Right kidney (tissue), 1 donor: ENCODE measurements around the gene CHST9.
"Not testable (repeated sequence)": the region's sequence is repeated elsewhere in the genome, so short reads cannot be mapped to it uniquely, and the experiment has no call there.

ENCODE experiments used
- DNase-seq: peaks from one replicate; pipeline ENCODE4 v3.0.0-alpha.2; 2016

Gene CHST9

DNA sequence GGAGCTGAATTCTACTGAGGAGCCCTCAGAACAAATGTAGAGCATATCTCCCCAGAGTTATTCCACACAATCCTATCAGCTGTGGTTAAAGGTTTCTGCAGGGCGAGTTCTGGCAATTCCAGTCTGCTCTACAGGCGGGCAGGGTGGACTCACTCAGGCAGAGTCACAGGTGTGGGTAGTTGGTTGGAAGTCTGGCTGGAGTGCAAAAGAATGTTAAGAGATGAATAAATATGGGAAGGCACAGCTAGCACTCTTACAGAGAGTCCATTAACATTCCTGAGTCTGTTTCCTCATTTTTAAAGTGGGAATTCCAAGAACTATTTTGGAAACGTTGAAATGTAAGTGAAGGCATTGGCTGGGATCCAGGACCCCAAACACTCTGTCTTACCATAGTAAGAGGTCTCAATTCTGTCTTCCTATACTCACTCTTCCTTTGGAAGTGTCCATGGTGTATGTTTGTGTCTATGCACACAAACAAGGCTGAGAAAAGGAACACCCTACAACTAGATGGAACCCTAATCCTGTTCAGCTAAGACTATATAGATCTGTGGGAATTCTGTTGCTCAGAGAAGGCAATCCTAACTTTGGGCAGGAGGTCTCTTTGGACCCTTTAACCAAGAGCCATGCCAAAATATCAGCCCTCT is 256.3 kb downstream of the CHST9 start:
- no peak for DNase-seq

DNA sequence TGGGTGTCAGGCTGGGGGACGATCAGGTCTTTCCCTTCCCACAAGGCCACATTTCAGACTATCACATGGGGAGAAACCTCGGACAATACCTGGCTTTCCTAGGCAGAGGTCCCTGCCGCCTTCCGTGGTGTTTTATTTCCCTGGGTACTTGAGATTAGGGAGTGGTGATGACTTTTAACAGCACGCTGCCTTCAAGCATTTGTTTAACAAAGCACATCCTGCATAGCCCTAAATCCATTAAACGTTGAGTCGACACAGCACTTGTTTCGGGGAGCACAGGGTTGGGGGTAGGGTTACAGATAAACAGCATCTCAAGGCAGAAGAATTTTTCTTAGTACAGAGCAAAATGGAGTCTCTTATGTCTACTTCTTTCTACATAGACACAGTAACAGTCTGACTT is 257.3 kb downstream of the CHST9 start:
- DNase-seq, result not testable (repeated sequence)

DNA sequence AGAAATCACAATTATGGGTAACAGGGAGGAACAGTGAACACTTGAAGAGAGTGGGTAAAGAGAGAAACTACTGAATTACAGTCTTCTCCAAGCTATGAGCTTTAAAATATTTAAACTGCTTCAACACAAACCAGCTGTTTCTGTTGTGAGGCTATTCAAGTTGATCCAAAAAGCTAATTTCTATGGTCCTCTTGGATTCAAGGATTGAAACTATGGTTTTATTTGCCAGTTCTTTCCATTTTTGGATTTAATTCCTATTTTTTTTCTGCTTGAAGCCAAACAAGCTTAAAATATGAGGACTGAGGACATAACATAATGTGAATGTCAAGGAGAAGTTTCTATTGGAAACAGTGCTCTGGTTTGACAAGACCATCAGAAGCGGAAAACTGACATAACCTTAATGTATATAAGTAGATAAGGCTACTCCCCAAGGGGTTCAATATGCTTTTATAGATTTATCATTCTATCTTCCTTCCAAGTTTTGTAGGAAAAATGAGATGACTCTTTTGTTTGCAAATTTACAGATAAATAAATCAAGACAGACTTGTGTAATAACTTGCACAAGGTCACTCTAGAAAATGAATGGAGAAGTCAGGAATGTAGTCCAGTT is 258.9 kb downstream of the CHST9 start:
- no peak for DNase-seq

DNA sequence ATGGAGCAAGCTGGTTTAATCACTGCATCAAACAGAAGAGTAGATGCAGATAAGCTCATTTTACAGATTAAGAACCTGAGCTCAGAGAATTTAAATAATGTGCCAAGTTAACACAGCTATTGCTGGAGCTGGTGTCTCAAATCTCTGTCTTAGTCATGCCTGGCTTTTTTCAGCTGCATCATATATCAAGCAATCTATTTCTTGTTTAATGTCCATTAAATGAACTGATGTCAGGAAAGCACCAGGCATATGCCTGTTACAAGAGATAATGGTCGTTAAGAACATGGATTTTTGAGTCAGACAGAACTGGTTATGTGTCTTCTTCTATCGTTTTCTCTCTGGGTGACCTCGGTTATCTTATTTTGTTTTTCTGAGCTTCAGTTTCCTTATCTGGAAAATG is 259.8 kb downstream of the CHST9 start:
- no peak for DNase-seq

DNA sequence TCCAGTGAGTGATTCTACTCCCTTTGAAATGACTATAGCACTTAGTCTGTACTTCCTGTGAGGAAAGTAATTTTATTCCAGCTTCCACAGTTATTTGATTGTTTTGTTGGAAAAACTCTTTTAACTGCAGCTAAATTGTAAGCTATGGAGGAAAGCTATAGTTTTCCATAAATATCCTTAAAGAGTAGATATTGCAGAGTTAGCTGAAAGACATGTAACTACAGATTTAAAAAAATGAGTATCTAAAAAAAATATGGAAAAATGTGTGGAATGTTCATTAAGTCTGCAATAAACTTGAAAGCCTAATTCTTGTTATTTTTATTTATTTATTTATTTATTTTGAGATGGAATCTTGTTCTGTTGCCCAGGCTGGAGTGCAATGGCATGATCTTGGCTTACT is 262.8 kb downstream of the CHST9 start:
- no peak for DNase-seq

DNA sequence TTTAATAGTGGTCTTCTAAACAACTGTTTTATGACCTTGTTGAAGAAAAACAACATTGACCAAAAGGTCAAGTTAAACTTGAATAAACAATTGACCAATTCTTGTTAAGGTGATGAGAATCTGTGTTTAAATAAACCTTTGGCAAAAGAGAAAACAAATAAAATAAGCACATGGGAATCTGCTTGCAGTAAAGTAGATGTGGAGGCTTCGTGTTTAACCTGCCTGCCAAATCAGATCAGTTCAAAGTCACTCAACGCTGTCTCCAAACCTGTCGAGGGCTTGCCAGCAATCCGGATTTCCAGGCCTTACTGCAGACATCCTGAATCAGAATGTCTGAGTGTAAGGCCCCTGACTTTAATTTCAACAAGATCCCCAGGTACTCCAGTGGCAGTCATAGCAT is 264.5 kb downstream of the CHST9 start:
- DNase-seq, result no peak

DNA sequence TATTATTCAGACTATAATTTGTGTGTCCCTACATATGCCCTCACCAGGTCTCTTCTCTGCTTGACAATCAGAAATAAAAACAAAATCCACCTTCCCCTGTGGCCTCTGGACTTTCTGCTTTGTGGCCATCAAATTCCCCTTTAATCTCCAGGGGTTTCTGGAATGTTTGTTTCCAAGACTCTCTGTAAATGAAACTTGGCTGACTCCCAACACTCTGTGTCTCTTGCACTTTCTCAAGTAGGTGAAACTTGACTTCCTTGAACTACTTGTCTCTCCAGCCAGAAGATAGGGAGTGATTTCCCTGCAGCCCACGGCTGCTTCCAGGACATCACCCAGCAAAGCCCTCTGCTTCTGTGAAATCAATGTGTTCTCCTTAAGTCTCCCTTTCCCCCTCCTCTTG is 265.5 kb downstream of the CHST9 start:
- DNase-seq, result peak; percentile 30

DNA sequence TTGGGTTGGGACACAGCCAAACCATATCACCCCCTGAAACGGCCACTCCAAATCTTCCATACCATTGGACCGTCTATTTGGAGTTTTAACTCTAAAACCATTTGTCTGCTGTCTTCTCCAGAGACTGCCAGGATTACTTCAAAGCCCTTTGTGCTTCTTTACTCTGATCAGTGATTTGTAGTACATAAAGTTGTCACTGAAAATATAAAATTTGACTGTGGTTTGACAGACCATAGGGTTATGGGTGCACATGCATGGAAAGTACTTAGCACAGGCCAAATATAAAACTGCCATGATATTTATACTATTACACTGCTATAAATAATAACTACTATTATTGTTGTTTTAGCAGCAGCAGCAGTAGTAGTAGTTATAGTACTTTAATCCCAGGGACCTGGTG is 265.9 kb downstream of the CHST9 start:
- peak; percentile 25 for DNase-seq

DNA sequence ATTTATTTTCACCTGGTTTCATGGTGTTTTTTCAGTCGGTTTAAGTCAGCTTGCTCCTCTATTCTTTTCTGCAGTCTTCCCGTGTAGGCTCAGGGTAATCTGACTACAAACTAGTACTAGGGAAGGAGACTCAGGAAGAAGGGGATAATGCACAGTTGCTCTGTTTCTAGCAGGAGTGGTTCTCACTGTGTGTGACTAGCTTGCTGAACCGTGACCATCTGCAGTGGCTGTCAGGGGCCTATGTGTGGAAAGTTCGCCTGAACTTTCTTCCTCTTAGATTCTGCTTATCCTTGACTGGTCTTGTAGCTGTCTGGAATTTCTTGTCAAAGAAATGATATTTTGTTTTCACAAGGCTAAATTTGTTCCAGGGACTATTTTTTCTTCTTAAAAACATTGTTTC is 273.3 kb downstream of the CHST9 start:
- no peak for DNase-seq

DNA sequence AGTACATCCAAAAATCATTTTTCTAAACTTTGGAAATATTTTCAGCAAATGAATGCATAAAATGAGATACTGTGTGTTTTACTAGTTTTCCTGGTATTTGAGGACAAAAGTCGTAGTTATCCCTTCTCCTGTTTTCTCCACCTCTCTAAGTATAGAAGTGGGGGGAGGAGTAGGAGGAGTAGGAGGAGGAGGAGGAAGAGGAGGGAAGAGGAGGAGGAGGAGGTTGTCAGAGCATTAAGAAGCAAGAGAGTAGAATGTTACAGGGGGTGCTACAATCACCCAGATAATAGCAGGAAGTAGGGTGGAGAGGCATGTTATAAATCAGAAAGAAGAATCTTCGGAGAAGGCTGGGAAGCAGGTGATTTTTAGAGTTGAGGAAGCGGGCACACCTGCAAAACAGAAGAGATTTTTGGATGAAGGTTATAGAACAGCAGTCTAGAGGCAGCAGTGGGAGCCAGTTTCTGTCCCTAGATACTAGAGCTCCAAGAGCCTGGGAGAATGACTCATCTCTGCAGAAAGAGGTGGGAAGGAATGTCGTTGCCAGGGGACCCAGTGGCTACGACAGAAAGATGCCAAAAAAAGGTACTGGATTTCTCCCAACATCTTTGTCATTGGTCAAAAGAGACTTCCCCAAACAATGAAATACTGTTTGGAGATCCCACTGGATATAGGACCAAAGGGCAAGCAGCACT is 275.4 kb downstream of the CHST9 start:
- no peak for DNase-seq

DNA sequence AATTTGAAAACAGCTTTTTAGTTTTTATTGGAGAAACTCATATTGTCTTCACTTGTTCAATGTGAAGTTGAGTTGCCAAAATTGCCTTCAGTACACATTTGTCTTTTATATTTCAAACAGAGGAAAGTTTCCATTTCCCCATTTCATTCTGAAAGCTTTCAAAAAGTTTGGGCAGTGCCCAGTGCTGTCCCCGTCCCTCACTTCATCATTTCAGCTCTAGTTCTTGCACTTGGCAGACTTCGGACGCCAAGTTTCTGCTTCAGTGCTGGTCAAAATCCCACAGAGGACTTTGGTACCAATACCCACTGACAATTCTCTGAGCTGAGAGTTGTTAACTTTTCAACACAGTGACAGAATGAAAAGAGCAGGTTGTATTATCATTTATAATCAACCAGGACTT is 276.2 kb downstream of the CHST9 start:
- DNase-seq, result no peak

DNA sequence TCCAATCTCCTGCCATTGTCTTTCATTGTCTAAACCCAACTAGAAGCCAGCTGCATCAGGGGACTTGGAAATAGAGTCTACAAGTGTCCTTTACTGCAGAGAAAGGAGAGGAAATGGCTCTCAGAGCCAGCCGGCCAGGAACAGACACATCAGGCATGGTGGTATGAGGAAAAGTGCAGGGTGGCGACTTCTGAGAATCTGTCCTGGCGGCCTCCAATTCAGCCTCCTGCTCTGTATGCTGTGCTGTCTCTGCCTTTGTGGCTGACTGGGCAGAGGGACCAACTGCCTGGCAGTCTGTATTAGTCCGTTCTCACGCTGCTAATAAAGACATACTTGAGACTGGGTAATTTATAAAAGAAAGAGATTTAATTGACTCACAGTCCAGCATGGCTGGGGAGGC is 282.8 kb downstream of the CHST9 start:
- no peak for DNase-seq

DNA sequence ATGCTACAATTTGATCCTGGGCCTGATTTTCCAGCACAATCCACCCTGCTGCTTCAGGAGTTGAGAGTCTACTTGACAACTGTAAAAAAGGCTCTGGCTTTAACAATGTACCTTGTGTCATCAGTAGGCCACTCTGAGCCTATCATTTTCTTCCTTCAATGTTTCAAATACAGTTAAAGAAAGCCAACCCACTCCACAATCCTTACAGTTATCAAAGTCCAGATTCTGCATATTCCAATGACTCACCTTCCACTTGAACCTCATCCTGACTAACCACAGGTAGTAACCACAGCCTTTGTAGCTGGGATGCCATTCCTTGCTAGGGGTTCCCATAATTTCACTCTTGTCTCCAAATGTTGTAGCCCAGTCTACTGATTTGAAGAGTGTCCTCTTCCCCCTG is 284.1 kb downstream of the CHST9 start:
- no peak for DNase-seq

DNA sequence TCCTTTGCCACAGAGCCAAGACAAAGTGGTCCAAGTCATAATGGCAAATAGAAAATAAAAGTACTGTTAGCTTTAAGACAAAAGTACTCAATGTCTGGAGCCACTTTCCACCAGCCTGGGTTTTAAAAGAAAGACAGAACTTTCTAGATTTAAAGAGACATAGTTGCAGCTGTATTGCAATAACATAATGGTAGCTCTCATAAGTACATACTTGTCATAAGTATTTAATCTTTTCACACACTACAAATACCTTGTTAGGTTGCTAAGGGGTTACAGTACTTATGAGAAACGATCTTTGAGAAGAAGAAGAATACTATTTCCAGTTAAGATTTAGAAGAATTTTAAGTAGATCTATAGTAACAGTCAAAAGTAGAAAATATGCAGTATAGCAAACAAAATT is 290.7 kb downstream of the CHST9 start:
- DNase-seq, result no peak

DNA sequence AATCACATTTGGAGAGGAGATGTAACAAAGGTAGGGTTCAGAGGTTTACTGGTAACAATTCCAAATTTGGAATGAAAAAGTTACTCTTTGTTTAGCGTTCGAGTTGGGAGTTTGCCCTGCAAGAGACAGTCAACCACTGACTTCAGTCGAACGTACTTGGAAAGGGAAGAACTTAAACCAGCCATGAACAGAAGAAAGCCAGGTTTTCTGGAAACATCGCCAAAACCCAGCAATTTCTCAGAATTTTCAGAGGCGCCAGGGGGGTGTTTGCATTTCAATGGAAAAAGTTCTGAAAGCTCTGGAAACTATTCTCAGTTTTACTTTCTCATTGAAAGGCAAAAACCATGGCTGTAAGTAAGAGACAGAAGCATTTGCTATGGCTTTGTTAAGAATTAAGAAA is 291.1 kb downstream of the CHST9 start:
- no peak for DNase-seq

DNA sequence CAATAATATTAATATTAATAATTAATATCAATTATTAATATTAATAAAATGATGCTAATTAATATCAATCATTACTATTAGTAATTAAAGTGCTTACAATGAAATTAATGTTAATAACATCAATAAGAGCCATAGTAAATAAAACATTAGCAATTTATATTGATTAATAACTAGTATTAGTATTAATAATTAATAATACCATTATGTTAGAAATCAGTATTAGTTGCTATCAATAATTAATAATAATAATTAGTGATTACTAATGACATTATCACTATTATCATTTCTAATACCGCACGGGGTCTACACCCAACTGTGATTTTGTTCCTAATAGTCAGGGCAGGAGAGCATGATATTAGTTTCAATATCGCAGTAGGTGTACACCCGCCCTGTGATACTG is 296.8 kb downstream of the CHST9 start:
- no peak for DNase-seq

DNA sequence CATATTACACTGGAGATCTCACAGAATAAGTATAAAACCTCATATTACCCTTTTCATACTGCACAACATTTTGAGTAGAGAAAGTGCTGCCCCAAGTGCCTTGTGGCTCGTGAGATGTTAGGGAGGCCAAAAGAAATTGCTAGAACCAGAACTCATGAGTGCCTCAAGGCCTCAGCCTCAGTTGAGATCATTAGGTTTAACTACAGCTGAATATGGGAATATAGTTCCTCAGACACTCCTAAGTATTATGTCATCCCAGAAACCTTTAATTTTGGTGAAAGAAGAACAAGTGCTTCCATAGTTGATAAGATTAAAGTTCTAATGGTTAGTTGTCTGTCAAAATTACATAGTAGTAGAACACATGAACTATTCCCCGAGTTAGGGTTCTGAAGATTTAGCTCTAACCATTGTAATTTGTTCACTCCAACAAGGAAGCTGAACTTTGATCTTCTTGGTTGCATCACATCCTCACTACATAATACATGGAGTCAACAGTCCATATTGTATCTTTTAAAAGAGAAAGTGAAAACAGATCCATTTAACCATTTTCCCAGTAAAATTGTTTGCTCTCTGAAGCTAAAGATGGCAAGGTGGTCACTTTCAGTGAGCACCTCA is 310.0 kb downstream of the CHST9 start:
- no peak for DNase-seq

DNA sequence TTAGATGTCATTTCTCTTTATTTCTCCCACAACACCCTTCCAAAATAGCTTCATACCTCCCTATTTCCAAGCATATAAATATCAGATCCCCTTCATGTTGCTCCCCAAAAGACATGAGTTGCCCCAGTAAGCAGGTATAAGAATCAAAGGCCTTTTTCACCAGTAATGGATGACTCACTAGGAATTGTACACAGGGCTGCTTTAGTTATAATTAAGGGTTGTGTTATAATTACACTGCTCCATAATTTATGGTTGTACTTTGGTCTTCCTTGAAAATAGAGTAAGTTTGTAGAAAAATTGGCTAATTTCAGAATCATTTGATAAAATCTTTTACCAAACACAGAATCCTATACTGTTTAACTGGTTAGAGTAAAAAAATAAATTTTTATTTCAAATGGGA is 310.8 kb downstream of the CHST9 start:
- no peak for DNase-seq

DNA sequence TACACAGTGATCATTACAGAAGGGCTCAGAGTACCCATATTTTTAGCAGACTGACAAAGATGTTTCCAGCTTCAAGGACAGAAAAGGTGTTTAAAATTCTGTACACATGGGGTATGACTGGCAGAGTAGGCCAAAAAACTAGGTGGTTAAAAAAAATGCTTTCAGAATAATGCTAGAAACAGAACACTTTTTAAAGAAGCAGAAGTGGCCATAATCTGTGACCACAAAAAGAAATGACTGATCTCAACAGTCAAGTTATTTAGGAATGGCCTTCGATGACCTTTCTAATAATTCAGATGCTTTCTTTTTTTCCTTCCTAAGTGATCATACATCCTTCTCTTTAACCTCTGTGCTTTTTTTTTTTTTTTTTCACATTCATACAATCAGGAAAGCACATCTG is 315.5 kb downstream of the CHST9 start:
- no peak for DNase-seq

DNA sequence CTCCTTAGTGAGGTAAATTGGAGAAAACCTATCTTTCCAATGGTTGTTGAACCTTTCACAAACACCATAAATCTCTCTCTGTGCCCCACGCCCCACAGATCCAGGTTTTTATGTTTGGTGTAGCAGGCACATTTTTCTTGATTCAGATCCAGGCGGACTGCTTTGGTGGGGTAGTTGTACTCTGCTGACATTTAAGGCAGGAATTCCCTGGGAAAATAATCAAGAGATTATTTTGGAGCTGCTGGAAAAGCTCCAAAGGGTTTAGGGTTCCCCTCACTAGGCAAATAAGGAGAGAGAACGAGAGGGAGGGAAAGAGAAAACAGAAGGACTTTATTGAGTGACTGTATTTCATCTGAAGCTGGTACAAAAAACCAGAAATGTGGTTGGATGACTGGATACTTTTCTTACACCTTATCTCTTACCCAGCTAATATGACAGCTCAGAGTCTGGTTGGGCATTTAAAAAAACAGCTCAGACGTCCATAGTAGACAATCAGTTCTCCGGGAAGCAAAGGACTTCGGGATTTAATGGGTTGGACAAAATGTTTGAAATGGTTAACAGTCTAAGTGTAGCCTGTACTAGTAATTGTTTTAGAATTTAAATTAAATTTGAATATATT is 316.0 kb downstream of the CHST9 start:
- DNase-seq, result peak; percentile 50

DNA sequence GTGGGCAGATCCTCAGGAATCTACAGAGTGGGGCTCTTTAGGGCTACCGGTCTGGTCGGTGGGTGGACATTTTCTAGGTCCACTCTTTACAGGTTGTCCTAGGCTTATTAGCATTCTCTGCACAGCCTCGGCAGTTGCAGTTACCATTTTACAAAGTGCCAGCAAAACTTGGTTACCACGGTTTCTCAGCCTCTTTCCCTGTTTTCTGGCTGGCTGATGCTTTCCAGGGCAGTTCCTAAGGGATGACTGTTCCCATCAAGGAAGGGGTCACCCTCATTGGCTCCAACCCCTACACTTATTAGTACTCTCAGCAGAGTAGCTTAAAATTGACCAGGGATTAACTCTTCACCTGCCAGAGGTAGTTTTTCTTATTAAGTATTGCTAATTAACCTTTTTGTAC is 317.6 kb downstream of the CHST9 start:
- DNase-seq, result no peak

DNA sequence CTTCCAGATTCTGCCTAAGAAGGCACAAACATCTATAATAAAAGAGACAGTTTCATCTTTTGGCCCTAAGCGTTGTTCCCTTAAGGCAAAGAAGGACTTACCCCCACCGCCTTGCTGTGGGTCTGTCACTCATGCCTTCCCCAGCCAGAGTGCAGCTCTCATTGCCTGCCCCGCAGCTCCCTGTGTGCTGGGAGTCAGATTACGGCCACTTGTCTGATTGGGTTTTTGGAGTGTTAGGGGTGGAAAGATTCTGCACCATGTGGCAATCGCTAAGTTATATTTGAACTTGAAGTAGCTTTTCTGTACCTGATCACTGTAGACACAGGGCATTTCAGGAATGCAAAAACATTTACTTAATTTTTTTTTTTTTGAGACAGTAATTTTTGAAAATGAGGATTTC is 319.6 kb downstream of the CHST9 start, which contains the start of gene AQP4:
AQP4 (minus strand) TSS at position 151 of the 400 bp plus-strand sequence; CDS start at position 133, 18 bp downstream.
- peak; percentile 14 for DNase-seq

DNA sequence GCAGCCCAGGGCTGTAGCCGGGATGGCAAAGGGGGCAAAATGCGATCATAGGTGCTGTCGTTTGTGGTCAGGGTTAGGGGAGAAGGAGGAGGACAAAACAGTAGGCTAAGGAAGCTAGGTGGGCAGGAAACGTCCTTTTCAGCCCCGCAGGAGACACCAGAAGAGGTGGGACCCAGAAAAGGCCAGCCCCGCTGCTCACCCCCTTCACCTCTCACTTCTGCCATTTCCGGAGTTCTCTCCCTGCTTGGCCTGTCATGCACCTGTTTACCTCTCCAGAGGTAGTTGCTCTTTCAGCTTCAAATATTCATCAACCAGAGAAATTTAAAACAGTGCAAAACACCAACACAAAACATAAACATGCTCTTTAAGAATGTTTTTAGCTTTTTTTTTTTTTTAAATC is 320.4 kb downstream of the CHST9 start:
- DNase-seq, result peak; percentile 15
